Mesodermal cell (in vitro differentiated cells): ENCODE results near the gene ERI2.

Experiments used
- H3K27ac ChIP-seq: 2 replicates; pipeline ENCODE4 v1.7.0; 2013; ENCODE audit warnings: mild to moderate bottlenecking, low read depth, low read length, moderate library complexity; ENCODE audit not compliant: severe bottlenecking
- H3K36me3 ChIP-seq: 2 replicates; pipeline ENCODE4 v1.7.1; 2013; ENCODE audit warnings: mild to moderate bottlenecking, low read length, moderate library complexity; ENCODE audit not compliant: control insufficient read depth, insufficient read depth
- H3K4me1 ChIP-seq: one replicate; pipeline ENCODE4 v1.7.1; 2013; ENCODE audit warnings: mild to moderate bottlenecking, low read length; ENCODE audit not compliant: insufficient read depth, control insufficient read depth, poor library complexity, severe bottlenecking
- H3K4me3 ChIP-seq: 2 replicates; pipeline ENCODE4 v1.7.0; 2013; ENCODE audit warnings: low read length, control low read depth, mild to moderate bottlenecking; ENCODE audit not compliant: insufficient read depth, poor library complexity, severe bottlenecking; ENCODE audit errors: extremely low read depth
- H3K9me3 ChIP-seq: 2 replicates; pipeline ENCODE4 v1.7.1; 2013; ENCODE audit warnings: mild to moderate bottlenecking, low read length, moderate library complexity; ENCODE audit not compliant: control insufficient read depth
- WGBS, 2 experiments: methylation state at CpG; one replicate each; pipeline ENCODE4 v1.1.5; 2013; ENCODE audit warnings: missing lambda C conversion rate in 2 of 2; ENCODE audit not compliant: insufficient coverage in 2 of 2; 5-methylcytosine and 5-hydroxymethylcytosine counted together

ERI2 gene

DNA sequence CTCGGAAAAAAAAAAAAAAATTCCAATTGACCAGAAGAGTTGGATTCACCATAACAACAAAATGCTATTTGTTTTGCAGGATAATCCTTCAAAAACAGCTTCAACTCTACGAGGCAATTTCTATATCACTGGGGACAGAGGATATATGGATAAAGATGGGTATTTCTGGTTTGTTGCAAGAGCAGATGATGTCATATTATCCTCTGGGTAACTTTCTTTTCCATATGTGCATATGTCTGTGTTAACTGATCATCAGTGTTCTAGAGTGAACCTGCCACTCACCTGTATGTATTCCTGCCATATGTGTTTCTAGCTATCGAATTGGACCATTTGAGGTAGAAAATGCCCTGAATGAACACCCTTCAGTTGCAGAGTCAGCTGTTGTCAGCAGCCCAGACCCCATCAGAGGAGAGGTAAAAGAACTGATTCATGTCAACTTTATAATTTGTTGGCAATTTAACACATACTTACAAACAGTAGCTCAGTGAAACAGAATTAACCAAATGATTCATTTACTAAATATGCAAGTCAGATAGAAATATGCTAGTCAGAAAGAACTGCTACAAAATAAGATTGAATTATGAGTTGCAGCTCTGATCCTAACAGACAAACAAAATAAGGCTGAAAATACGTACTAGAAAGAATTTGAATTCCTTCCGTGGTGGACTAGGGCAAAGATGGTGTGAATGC lies 14.2 kb downstream of the ERI2 start:
- H3K27ac ChIP-seq, result no peak overlapping the region
- no peaks in the 10 kb centered on the region for H3K36me3 ChIP-seq
- no peaks in the 10 kb centered on the region for H3K4me1 ChIP-seq
- 86 to 100% methylated on average over 2 to 3 of the region's 5 CpGs for whole genome bisulfite sequencing, 2 experiments
- H3K4me3 ChIP-seq, result no peak overlapping the region
- no peaks in the 10 kb centered on the region for H3K9me3 ChIP-seq

DNA sequence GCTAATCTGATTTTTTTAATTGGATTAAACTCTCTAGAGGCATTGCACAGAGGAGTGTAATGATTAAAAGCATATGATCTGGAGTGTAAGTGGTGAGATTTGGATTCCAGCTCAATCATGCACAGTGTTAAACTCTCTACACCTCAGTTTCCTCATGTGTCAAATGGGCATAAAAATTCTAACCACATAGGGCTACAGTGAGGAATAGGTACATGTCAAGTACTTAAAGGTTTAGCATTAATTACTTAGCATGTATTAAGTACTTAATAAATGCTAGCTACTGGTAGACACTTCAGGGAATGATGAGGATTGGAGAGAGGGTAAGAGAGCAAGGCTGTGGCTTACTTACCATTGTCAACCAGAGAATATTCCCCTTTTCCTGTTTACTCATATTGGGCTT lies 17.1 kb downstream of the ERI2 start:
- Histone ChIP-seq H3K9me3 (no peaks in the 10 kb centered on the region), H3K36me3 (no peaks in the 10 kb centered on the region), H3K4me1 (no peaks in the 10 kb centered on the region), H3K27ac (no peak overlapping the region), H3K4me3 (no peak overlapping the region)

DNA sequence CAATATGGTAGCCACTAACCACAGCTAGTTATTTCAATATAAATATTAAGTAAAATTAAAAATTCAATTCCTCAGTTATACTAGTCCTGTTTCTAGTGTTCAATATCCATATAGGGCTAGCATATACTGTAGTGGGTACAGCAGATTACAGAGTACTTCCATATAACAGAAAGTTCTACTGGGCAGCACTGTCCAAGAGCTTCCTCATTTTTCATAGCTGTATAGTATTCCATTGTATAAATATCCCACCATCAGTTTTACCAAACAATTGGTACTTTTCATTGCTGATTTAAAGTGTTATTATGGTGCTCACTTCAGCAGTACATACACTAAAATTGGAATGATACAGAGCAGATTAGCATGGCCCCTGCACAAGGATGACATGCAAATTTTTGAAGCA lies 22.1 kb downstream of the ERI2 start:
- H3K36me3 ChIP-seq, result no peaks in the 10 kb centered on the region
- H3K4me1 ChIP-seq, result no peaks in the 10 kb centered on the region
- H3K9me3 ChIP-seq, result no peaks in the 10 kb centered on the region
- no peak overlapping the region for H3K4me3 ChIP-seq
- H3K27ac ChIP-seq, result no peak overlapping the region

DNA sequence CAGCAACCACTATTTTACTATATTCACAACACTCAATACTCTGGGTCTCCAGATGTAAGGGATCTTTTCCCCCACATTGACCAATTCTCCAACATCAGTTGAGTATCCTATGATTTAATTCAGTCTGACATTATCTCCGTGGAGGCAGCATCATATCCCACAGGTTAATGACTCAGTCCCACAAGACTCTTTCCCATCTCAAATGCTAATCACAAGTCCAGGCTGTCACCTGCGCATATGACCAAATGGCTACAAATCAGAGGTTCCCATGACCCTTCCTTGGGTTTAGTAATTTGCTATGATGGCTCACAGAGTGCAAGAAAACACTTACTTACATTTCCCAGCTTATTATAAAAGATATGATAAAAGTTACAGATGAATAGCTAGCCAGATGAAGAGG lies 23.8 kb downstream of the ERI2 start:
- 67 to 100% methylated on average over 1 of the region's 2 CpGs for WGBS, 2 experiments
- Histone ChIP-seq H3K9me3 (no peaks in the 10 kb centered on the region), H3K36me3 (no peaks in the 10 kb centered on the region), H3K4me1 (no peaks in the 10 kb centered on the region), H3K4me3 (no peak overlapping the region), H3K27ac (no peak overlapping the region)

DNA sequence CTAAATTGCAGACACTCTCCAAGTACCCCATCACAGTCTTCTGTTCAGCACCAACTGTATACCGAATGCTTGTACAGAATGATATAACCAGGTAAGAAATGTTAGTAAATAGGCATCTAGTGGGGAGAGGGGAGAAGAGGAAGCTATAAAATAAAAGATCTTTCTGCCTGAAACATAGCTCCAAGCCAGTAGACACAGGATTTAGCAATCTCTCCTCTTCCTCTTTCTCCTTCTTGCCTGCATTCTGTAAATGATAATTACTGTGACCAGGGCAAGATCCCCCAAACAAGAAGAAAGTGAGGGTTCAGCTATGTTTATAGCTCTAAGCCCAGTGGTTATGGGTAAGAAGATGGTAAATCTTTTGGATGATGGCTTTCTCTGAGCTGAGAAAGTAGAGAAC lies 24.6 kb downstream of the ERI2 start:
- no peaks in the 10 kb centered on the region for H3K4me1 ChIP-seq
- no peak overlapping the region for H3K4me3 ChIP-seq
- H3K9me3 ChIP-seq, result no peaks in the 10 kb centered on the region
- H3K36me3 ChIP-seq, result no peaks in the 10 kb centered on the region
- H3K27ac ChIP-seq, result no peak overlapping the region
- WGBS, 2 experiments, result no CpG with 5 or more reads among the region's 1 CpG

DNA sequence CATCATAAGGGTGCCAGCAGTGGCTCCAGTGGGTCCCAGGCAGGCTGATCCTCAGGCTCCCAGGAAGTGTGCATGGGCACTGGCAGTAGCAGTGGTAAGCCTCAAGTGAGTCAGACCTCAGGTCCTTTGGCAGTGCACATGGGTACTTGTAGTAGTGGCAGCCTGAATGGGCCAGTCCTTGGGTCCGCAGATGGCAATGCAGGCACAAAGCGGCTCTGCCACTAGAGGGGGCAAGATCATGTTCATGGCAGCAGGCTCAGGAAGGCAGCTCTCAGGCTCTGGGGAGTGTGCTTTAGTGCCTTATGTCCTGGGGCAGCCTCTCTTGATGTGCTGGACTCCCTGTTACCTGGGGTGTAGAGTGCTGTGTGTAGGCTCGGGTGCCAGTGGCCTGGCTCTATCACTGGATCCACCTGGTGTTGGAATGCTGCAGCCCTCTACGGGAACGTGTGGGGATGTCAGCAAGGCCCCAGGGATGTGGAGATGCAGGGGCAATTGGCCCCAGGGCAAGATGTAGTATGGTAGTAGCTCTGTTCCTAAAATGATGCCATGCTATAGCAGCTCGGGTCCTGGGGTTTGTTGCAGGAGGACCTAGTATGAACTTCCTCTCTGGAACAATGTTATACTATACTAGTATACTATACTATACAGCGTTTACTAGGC lies 31.4 kb downstream of the ERI2 start:
- WGBS, 2 experiments, result 29 to 67% methylated on average over 3 of the region's 7 CpGs
- Histone ChIP-seq H3K27ac (no peak overlapping the region), H3K4me1 (no peaks in the 10 kb centered on the region), H3K36me3 (no peaks in the 10 kb centered on the region), H3K9me3 (no peaks in the 10 kb centered on the region), H3K4me3 (no peak overlapping the region)

DNA sequence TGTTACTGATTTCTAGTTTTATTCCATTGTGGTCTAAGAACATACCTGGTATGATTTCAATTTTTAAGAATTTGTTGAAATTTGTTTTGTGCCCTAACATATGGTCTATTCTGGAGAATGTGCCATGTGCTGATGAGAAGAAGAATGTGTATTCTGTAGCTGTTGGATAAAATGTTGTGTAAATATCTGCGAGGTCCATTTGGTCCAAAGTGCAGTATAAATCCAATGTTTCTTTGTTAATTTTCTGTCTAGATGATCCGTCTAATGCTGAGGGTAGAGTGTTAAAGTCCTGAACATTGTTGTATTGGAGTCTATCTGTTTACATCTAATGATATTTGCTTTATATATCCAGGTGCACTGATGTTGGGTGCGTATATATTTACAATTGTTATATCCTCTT lies 32.6 kb downstream of the ERI2 start:
- Histone ChIP-seq H3K36me3 (no peaks in the 10 kb centered on the region), H3K4me1 (no peaks in the 10 kb centered on the region), H3K27ac (no peak overlapping the region), H3K4me3 (no peak overlapping the region), H3K9me3 (no peaks in the 10 kb centered on the region)
- 89 to 100% methylated on average over 1 of the region's 3 CpGs for WGBS, 2 experiments

DNA sequence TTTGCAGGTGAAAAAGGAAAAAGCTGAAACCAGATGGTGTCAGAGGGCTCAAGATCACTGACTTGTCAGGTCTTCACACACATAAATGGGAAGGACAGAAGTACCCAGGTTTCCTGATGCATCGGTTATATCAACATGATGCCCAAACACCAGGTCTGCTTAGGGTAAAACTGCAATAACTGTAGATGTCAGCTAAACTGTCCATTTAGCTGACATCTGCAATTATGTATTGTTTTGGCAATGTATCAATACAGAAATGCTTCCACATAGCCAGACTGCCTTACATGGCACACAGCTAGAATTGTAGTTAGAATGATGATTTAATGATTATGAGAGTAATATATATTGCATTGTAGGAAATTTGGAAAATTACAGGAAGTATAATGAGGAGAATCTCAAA lies 37.5 kb downstream of the ERI2 start:
- no peaks in the 10 kb centered on the region for H3K4me1 ChIP-seq
- no peaks in the 10 kb centered on the region for H3K9me3 ChIP-seq
- no peaks in the 10 kb centered on the region for H3K36me3 ChIP-seq
- no peak overlapping the region for H3K27ac ChIP-seq
- H3K4me3 ChIP-seq, result no peak overlapping the region
- WGBS, 2 experiments, result 80 to 100% methylated on average over 1 of the region's 1 CpG

DNA sequence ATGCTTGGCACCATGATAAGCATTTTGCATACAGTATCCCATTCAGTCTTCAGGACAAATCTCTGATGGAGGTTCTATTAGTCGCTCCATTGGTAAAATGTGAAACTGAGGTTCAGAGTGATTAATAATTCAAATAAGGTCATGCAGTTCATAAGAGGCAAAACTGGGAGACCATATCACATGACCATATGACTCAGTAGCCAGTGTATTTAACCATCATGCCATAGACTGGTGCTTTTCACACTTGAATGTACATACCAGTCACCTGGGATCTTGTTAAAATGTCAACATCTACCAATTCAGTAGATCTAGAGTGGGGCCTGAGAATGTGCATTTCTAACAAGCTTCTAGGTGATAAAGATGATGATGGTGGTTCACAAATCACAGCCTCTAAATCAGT lies 38.2 kb downstream of the ERI2 start:
- no peak overlapping the region for H3K4me3 ChIP-seq
- WGBS, 2 experiments, result no CpG with 5 or more reads among the region's 1 CpG
- H3K27ac ChIP-seq, result no peak overlapping the region
- no peaks in the 10 kb centered on the region for H3K4me1 ChIP-seq
- H3K9me3 ChIP-seq, result no peaks in the 10 kb centered on the region
- no peaks in the 10 kb centered on the region for H3K36me3 ChIP-seq

DNA sequence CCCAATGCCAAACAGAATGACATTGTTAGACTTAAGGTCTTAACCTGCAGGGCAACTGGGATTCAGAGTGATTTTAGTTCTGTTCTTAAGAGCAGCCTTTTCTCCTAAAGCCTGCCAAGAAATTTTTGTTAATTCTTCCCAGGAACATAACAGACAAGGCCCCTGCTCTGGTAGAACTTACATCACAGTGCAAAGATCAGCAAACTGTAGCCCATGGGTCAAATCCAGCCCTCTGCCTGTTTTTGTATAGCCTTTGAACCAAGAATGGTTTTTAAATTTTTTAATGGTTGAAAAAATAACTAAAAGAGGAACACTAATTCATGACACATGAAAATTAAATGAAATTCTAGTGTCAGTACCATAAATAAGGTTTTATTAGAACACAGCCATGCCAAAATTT lies 38.7 kb downstream of the ERI2 start:
- Histone ChIP-seq H3K4me3 (no peak overlapping the region), H3K27ac (no peak overlapping the region), H3K4me1 (no peaks in the 10 kb centered on the region), H3K9me3 (no peaks in the 10 kb centered on the region), H3K36me3 (no peaks in the 10 kb centered on the region)

DNA sequence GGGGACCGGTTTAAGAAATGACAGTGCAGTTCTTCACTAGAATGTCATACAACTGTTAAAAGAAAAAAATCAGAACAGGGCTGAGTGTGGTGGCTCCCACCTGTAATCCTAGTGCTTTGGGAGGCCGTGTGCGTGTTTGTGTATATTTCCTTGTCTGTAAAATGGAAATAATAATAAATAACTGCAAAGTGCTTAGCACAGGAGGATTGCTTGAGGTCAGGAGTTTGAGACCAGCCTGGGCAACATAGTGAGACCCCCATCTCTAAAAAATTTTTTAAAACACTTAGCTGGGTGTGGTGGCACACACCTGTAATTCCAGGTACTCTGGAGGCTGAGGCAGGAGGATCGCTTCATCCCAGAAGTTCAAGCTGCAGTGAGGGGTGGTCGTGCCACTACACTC lies 40.0 kb downstream of the ERI2 start:
- Histone ChIP-seq H3K27ac (no peak overlapping the region), H3K9me3 (no peaks in the 10 kb centered on the region), H3K4me3 (no peak overlapping the region), H3K36me3 (no peaks in the 10 kb centered on the region), H3K4me1 (no peaks in the 10 kb centered on the region)
- WGBS, 2 experiments, result 67% methylated on average over 1 of the region's 5 CpGs; no CpG with 5 or more reads in 1 of the 2 experiments
